CD4-positive, CD25-positive, alpha-beta regulatory T cell (primary cell): ENCODE measurements around the gene NRARP. TPM values are rescaled to one million over a fixed set of nuclear protein-coding genes. Genes with fewer than 3 reads are reported as not detected.
A peak's percentile ranks its signal among the peaks of the same experiment; 100 is the strongest.

ENCODE experiments used
- ATAC-seq, 2 donors: fragments of 150-1000 bp; cut with Tn5 transposase; one replicate each; pipeline ENCODE4 v1.10.0; 2021; ENCODE audit warnings: low read depth in 2 of 2, moderate number of reproducible peaks in 2 of 2, moderate library complexity in 1 of 2
- DNase-seq, 3 donors: peaks; one replicate each; pipeline versions ENCODE4 v3.0.0 to v3.0.0-alpha.2; 2012 to 2022; ENCODE audit warnings: mixed read lengths in 1 of 3
- H3K27ac ChIP-seq: one replicate; pipeline ENCODE4 v1.7.0; 2013; ENCODE audit warnings: mild to moderate bottlenecking, low read length; ENCODE audit not compliant: insufficient read depth, poor library complexity, severe bottlenecking
- H3K27me3 ChIP-seq: one replicate; pipeline ENCODE4 v1.7.0; 2013; ENCODE audit warnings: low read length; ENCODE audit not compliant: control insufficient read depth, insufficient read depth
- H3K36me3 ChIP-seq: one replicate; pipeline ENCODE4 v1.7.0; 2013; ENCODE audit warnings: mild to moderate bottlenecking, low read length, moderate library complexity; ENCODE audit not compliant: control insufficient read depth, insufficient read depth
- H3K4me1 ChIP-seq: 2 replicates; pipeline ENCODE4 v1.7.0; 2013; ENCODE audit warnings: mild to moderate bottlenecking, low read length; ENCODE audit not compliant: insufficient read depth, control insufficient read depth, poor library complexity, severe bottlenecking
- H3K4me3 ChIP-seq: one replicate; pipeline ENCODE4 v1.7.0; 2013; ENCODE audit warnings: low read depth, mild to moderate bottlenecking, low read length, moderate library complexity
- H3K9me3 ChIP-seq, 2 experiments: 1 replicate in 1 of 2; 2 replicates in 1 of 2; pipeline ENCODE4 v1.7.0; 2013; ENCODE audit warnings: low read length in 2 of 2, mild to moderate bottlenecking in 1 of 2, moderate library complexity in 1 of 2; ENCODE audit not compliant: control insufficient read depth in 2 of 2
- H3K27ac Mint-ChIP-seq, 3 donors: one replicate each; pipeline ENCODE4 v1.8.0; 2020 to 2022; ENCODE audit warnings: mild to moderate bottlenecking in 3 of 3, mixed read lengths in 3 of 3, moderate library complexity in 2 of 3
- H3K27me3 Mint-ChIP-seq: one replicate; pipeline ENCODE4 v1.8.0; 2022; ENCODE audit warnings: mild to moderate bottlenecking, mixed read lengths
- H3K36me3 Mint-ChIP-seq: one replicate; pipeline ENCODE4 v1.8.0; 2020; ENCODE audit warnings: mixed read lengths
- H3K4me1 Mint-ChIP-seq, 4 donors: one replicate each; pipeline ENCODE4 v1.8.0; 2020 to 2022; ENCODE audit warnings: mixed read lengths in 4 of 4, mild to moderate bottlenecking in 1 of 4
- H3K4me3 Mint-ChIP-seq, 4 donors: one replicate each; pipeline ENCODE4 v1.8.0; 2020 to 2022; ENCODE audit warnings: mild to moderate bottlenecking in 4 of 4, mixed read lengths in 4 of 4, moderate library complexity in 3 of 4
- H3K9me3 Mint-ChIP-seq, 7 donors: one replicate each; pipeline ENCODE4 v1.8.0; 2020 to 2022; ENCODE audit warnings: mixed read lengths in 7 of 7, mild to moderate bottlenecking in 3 of 7, moderate library complexity in 2 of 7
- polyA plus RNA-seq, 4 donors: library from polyadenylated mRNA; unstranded; fragments of 300-500 nt; fragmentation: Illumina TruSeq; gene quantifications; one replicate each; pipeline ENCODE4 v1.2.3, GENCODE V29; 2021
- total RNA-seq: library from RNA; stranded (reverse); gene quantifications from one replicate; pipeline ENCODE4 v1.2.3, GENCODE V29; 2022

The NRARP gene
- total and polyA plus RNA-seq, 5 donors from 2014 or later, result 1.6 TPM; not detected in 4

GRCh38 chr9:137306850-137307254 lies 4.8 kb upstream of the NRARP start:
- no peak overlapping the region for H3K4me3 ChIP-seq
- H3K27me3 ChIP-seq, result no peaks in the 10 kb centered on the region
- H3K9me3 ChIP-seq, result no peaks in the 10 kb centered on the region
- Mint-ChIP-seq H3K9me3 (no peaks in the 10 kb centered on the region), H3K27ac (no peak overlapping the region), H3K4me1 (peaks cover 0 to 21% (median 2%) of the 10 kb centered on the region in 4 donors), H3K27me3 (no peaks in the 10 kb centered on the region), H3K36me3 (no peaks in the 10 kb centered on the region), H3K4me3 (peak overlapping the region in 1 of 4 donors; percentile 28)
- no peak for DNase-seq
- no peak for ATAC-seq
- H3K36me3 ChIP-seq, result no peaks in the 10 kb centered on the region
- H3K4me1 ChIP-seq, result peaks cover 36% of the 10 kb centered on the region
- no peak overlapping the region for H3K27ac ChIP-seq

GRCh38 chr9:137306066-137306849 lies 4.2 kb upstream of the NRARP start:
- Histone ChIP-seq H3K4me3 (no peak overlapping the region), H3K27me3 (no peaks in the 10 kb centered on the region), H3K4me1 (peaks cover 37% of the 10 kb centered on the region), H3K9me3 (no peaks in the 10 kb centered on the region), H3K36me3 (no peaks in the 10 kb centered on the region), H3K27ac (peak overlapping the region; percentile 51)
- no peaks in the 10 kb centered on the region for H3K9me3 Mint-ChIP-seq
- no peak overlapping the region for H3K4me3 Mint-ChIP-seq
- ATAC-seq (no peak), DNase-seq (peak in 1 of 3 donors; percentile 42)
- H3K27ac Mint-ChIP-seq, result no peak overlapping the region
- no peaks in the 10 kb centered on the region for H3K36me3 Mint-ChIP-seq
- H3K27me3 Mint-ChIP-seq, result no peaks in the 10 kb centered on the region
- H3K4me1 Mint-ChIP-seq, result peaks cover 0 to 21% (median 2%) of the 10 kb centered on the region in 4 donors

GRCh38 chr9:137305798-137306065 lies 3.7 kb upstream of the NRARP start:
- Mint-ChIP-seq H3K36me3 (no peaks in the 10 kb centered on the region), H3K27ac (no peak overlapping the region), H3K4me1 (peaks cover 0 to 22% (median 3%) of the 10 kb centered on the region in 4 donors), H3K4me3 (peak overlapping the region in 3 of 4 donors; percentile 67 to 82 (median 67)), H3K27me3 (no peaks in the 10 kb centered on the region), H3K9me3 (no peaks in the 10 kb centered on the region)
- no peak overlapping the region for H3K4me3 ChIP-seq
- H3K36me3 ChIP-seq, result no peaks in the 10 kb centered on the region
- DNase-seq (no peak), ATAC-seq (no peak)
- peaks cover 38% of the 10 kb centered on the region for H3K4me1 ChIP-seq
- no peaks in the 10 kb centered on the region for H3K9me3 ChIP-seq
- peak overlapping the region; percentile 51 for H3K27ac ChIP-seq
- H3K27me3 ChIP-seq, result peaks cover 2% of the 10 kb centered on the region

- peak overlapping the region in 1 of 3 donors; percentile 86 for H3K27ac Mint-ChIP-seq
Measured at GRCh38 chr9:137305060-137305797, 3.2 kb upstream of the NRARP start.

GRCh38 chr9:137304383-137305059 lies 2.5 kb upstream of the NRARP start:
- Histone ChIP-seq H3K9me3 (no peaks in the 10 kb centered on the region), H3K4me3 (no peak overlapping the region), H3K4me1 (peaks cover 42% of the 10 kb centered on the region), H3K36me3 (no peaks in the 10 kb centered on the region), H3K27ac (no peak overlapping the region), H3K27me3 (peaks cover 3% of the 10 kb centered on the region)
- ATAC-seq (no peak), DNase-seq (no peak)
- Mint-ChIP-seq H3K4me1 (peaks cover 0 to 29% (median 4%) of the 10 kb centered on the region in 4 donors), H3K27ac (no peak overlapping the region), H3K36me3 (no peaks in the 10 kb centered on the region), H3K27me3 (peaks cover 5% of the 10 kb centered on the region), H3K9me3 (no peaks in the 10 kb centered on the region), H3K4me3 (no peak overlapping the region)

More at GRCh38 chr9:137305060-137305797, 3.2 kb upstream of the NRARP start:
- peak; percentile 34 to 81 (median 42) for DNase-seq
- H3K36me3 ChIP-seq, result no peaks in the 10 kb centered on the region
- Mint-ChIP-seq H3K27me3 (no peaks in the 10 kb centered on the region), H3K9me3 (no peaks in the 10 kb centered on the region), H3K4me1 (peaks cover 0 to 26% (median 4%) of the 10 kb centered on the region in 4 donors), H3K4me3 (peak overlapping the region; percentile 67 to 82 (median 68)), H3K36me3 (no peaks in the 10 kb centered on the region)
- peaks cover 3% of the 10 kb centered on the region for H3K27me3 ChIP-seq
- H3K9me3 ChIP-seq, result no peaks in the 10 kb centered on the region
- H3K4me1 ChIP-seq, result peaks cover 42% of the 10 kb centered on the region
- ATAC-seq, result peak; percentile 24 to 43
- peak overlapping the region; percentile 51 for H3K27ac ChIP-seq
- no peak overlapping the region for H3K4me3 ChIP-seq

GRCh38 chr9:137303893-137304382 lies 1.9 kb upstream of the NRARP start:
- H3K36me3 ChIP-seq, result no peaks in the 10 kb centered on the region
- peaks cover 42% of the 10 kb centered on the region for H3K4me1 ChIP-seq
- DNase-seq (no peak), ATAC-seq (no peak)
- peaks cover 3% of the 10 kb centered on the region for H3K27me3 ChIP-seq
- H3K27me3 Mint-ChIP-seq, result peaks cover 5% of the 10 kb centered on the region
- H3K9me3 Mint-ChIP-seq, result no peaks in the 10 kb centered on the region
- no peaks in the 10 kb centered on the region for H3K36me3 Mint-ChIP-seq
- no peak overlapping the region for H3K27ac Mint-ChIP-seq
- peaks cover 0 to 29% (median 4%) of the 10 kb centered on the region in 4 donors for H3K4me1 Mint-ChIP-seq
- H3K4me3 Mint-ChIP-seq, result peak overlapping the region in 3 of 4 donors; percentile 25 to 69 (median 44)
- no peak overlapping the region for H3K27ac ChIP-seq
- no peak overlapping the region for H3K4me3 ChIP-seq
- H3K9me3 ChIP-seq, result no peaks in the 10 kb centered on the region

- H3K27me3 Mint-ChIP-seq, result peaks cover 5% of the 10 kb centered on the region
- no peak overlapping the region for H3K27ac Mint-ChIP-seq
- no peaks in the 10 kb centered on the region for H3K36me3 ChIP-seq
- H3K4me3 Mint-ChIP-seq, result peak overlapping the region; percentile 25 to 69 (median 56)
- H3K27me3 ChIP-seq, result peaks cover 3% of the 10 kb centered on the region
- ATAC-seq, result no peak
- no peak for DNase-seq
- H3K4me1 Mint-ChIP-seq, result peaks cover 0 to 29% (median 4%) of the 10 kb centered on the region in 4 donors
- no peaks in the 10 kb centered on the region for H3K36me3 Mint-ChIP-seq
- no peak overlapping the region for H3K27ac ChIP-seq
- H3K4me3 ChIP-seq, result no peak overlapping the region
- no peaks in the 10 kb centered on the region for H3K9me3 ChIP-seq
- no peaks in the 10 kb centered on the region for H3K9me3 Mint-ChIP-seq
- peaks cover 42% of the 10 kb centered on the region for H3K4me1 ChIP-seq
Measured at GRCh38 chr9:137303151-137303892, 1.3 kb upstream of the NRARP start.
